Transverse colon (tissue), 4 donors: ENCODE results near the gene SIK3. TPM values are rescaled to one million over a fixed set of nuclear protein-coding genes. Genes with fewer than 3 reads are reported as not detected.

Experiments
- DNase-seq: peaks from one replicate; pipeline ENCODE4 v3.0.0-alpha.2; 2019
- H3K27ac ChIP-seq, 4 donors: fragments of 200-600 bp; sonication (generic); 2 replicates each; pipeline ENCODE4 v1.5.1; 2016 to 2018; ENCODE audit warnings: inconsistent platforms in 4 of 4
- H3K27me3 ChIP-seq: fragments of 200-600 bp; sonication (generic); 2 replicates; pipeline ENCODE4 v1.5.1; 2017; ENCODE audit warnings: inconsistent platforms
- H3K36me3 ChIP-seq, 4 donors: fragments of 200-600 bp; sonication (generic); 2 replicates each; pipeline ENCODE4 v1.5.1; 2017 to 2019; ENCODE audit warnings: inconsistent platforms in 4 of 4
- H3K4me1 ChIP-seq, 4 donors: fragments of 200-600 bp; sonication (generic); 2 replicates each; pipeline ENCODE4 v1.5.1; 2017 to 2020; ENCODE audit warnings: inconsistent platforms in 4 of 4
- H3K4me3 ChIP-seq, 4 donors: fragments of 200-600 bp; sonication (generic); 1 replicate in 1 of 4; 2 replicates in 3 of 4; pipeline versions ENCODE4 v1.5.1 to v1.6.1; 2017 to 2019; ENCODE audit warnings: inconsistent platforms in 4 of 4
- H3K9me3 ChIP-seq, 2 donors: fragments of 200-600 bp; sonication (generic); 2 replicates each; pipeline ENCODE4 v1.5.1; 2017 to 2019; ENCODE audit warnings: inconsistent platforms in 2 of 2
- CTCF ChIP-seq, 5 experiments: fragments of 200-600 bp in 3 of 5; fragments of 450-650 bp in 2 of 5; sonication (generic) in 3 of 5; IDR thresholded peaks; 1 replicate in 2 of 5; 2 replicates in 3 of 5; pipeline ENCODE4 v1.5.1; 2016 to 2017; ENCODE audit warnings: antibody characterized with exemption in 5 of 5, inconsistent platforms in 3 of 5, mild to moderate bottlenecking in 2 of 5, moderate library complexity in 1 of 5
- EP300 ChIP-seq: sonication (generic); formaldehyde crosslinking; IDR thresholded peaks from one replicate; pipeline ENCODE4 v1.6.1; 2017; ENCODE audit warnings: antibody characterized with exemption, low read depth
- POLR2A ChIP-seq: fragments of 450-650 bp; IDR thresholded peaks from one replicate; pipeline ENCODE4 v1.6.1; 2016; ENCODE audit warnings: antibody characterized with exemption, mild to moderate bottlenecking, moderate library complexity
- POLR2AphosphoS5 ChIP-seq, 3 donors: sonication (generic); formaldehyde crosslinking; IDR thresholded peaks; one replicate each; pipeline ENCODE4 v1.6.1; 2016; ENCODE audit warnings: antibody characterized with exemption in 3 of 3
- WGBS, 2 donors: methylation state at CpG; one replicate each; pipeline ENCODE4 v1.1.5; 2018; ENCODE audit warnings: low coverage in 1 of 2; 5-methylcytosine and 5-hydroxymethylcytosine counted together
- in situ Hi-C, 4 donors: fragments of 200-750 bp; cut with MboI; loops; one replicate each; pipeline versions ENCODE4 v1.15.0 to v1.15.1; 2017; ENCODE audit warnings: low sequenced_read_pairs in 3 of 4, low pct_ligation_motif_present in 1 of 4, low pct_unique_long_range_greater_than_20kb in 1 of 4
- intact Hi-C: fragments of 100-400 bp; cut with DNase I; formaldehyde crosslinking; loops from one replicate; pipeline ENCODE4 v1.15.1; 2023; ENCODE audit warnings: low total_unique reads
- total RNA-seq, 4 donors: library from RNA; depleted of rRNA; stranded (reverse); fragments of >200 nt; gene quantifications; one replicate each; pipeline ENCODE4 v1.1.0, GENCODE V29; 2016

The SIK3 gene
- total RNA-seq, 4 donors from 2014 or later = 35.6 to 68.6 (median 38.9) TPM

DNA sequence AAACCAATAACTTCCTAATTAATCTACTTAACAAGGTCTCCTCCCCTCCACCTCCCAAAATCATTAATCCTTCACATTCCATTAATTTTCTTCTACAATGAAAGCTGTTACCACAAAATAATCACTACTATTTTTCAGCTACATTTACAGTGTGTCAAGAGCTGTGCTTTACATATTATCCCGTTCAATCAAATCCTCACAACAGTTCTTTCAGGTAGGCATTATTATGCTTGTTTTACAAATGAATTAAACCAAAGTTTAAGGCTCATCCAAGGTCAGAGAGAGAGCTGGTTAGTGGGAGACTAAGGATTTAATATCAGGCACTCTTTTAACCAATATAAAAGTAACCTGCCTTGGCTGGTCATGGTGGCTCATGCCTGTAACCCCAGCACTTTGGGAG is 107.4 kb downstream of the SIK3 start:
- Histone ChIP-seq H3K36me3 (no peaks in the 10 kb centered on the region), H3K9me3 (no peaks in the 10 kb centered on the region), H3K27me3 (no peaks in the 10 kb centered on the region), H3K4me3 (no peak overlapping the region), H3K27ac (peak overlapping the region; percentile 44 to 81 (median 58)), H3K4me1 (peaks cover 25 to 58% (median 35%) of the 10 kb centered on the region in 4 donors)
- intact Hi-C loops = no loop called here
- DNase-seq = no peak
- no peak for TF ChIP-seq POLR2A
- no peak for TF ChIP-seq EP300
- TF ChIP-seq CTCF (IDR thresholded peaks at IDR 0.05) = no peak
- no peak for TF ChIP-seq POLR2AphosphoS5 (IDR thresholded peaks at IDR 0.05)
- in situ Hi-C loops = loop anchor here in 1 of 4 donors (25.0 kb wide), 1 partner anchor 96 kb away; the partner anchor contains the start of gene SIK3
- 94 to 100% methylated on average over 1 of the region's 1 CpG for WGBS, 2 donors

DNA sequence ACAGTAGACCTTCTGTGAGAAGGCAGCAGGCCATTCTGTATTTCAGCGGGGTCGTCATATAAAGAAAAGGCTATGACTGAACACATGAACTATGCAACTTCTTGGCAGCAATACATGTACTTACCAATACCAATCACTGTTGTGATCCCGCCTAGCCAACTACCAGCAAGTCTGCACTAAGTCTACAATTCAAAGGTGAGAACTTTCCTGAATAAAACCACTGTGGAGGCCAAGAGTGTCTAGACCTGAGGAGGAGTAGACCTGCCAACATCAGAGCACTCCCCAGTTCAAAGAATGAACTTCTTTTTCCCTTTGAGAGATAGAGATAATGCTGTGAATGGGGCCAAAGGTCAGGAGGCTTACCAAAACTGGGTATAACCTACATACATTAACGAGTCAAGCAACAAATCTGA is 108.2 kb downstream of the SIK3 start:
- DNase-seq = no peak
- in situ Hi-C loops = loop anchor here in 1 of 4 donors (25.0 kb wide), 1 partner anchor 97 kb away; the partner anchor contains the start of gene SIK3
- TF ChIP-seq CTCF (IDR thresholded peaks at IDR 0.05) = no peak
- no peak for TF ChIP-seq POLR2AphosphoS5 (IDR thresholded peaks at IDR 0.05)
- no peak for TF ChIP-seq POLR2A
- no peak for TF ChIP-seq EP300
- H3K36me3 ChIP-seq = no peaks in the 10 kb centered on the region
- no peak overlapping the region for H3K4me3 ChIP-seq
- H3K4me1 ChIP-seq = peaks cover 28 to 64% (median 36%) of the 10 kb centered on the region in 4 donors
- intact Hi-C loops = no loop called here
- WGBS, 2 donors = 38 to 53% methylated on average over 4 of the region's 4 CpGs
- peak overlapping the region; percentile 44 to 81 (median 58) for H3K27ac ChIP-seq
- H3K27me3 ChIP-seq = no peaks in the 10 kb centered on the region
- H3K9me3 ChIP-seq = no peaks in the 10 kb centered on the region

DNA sequence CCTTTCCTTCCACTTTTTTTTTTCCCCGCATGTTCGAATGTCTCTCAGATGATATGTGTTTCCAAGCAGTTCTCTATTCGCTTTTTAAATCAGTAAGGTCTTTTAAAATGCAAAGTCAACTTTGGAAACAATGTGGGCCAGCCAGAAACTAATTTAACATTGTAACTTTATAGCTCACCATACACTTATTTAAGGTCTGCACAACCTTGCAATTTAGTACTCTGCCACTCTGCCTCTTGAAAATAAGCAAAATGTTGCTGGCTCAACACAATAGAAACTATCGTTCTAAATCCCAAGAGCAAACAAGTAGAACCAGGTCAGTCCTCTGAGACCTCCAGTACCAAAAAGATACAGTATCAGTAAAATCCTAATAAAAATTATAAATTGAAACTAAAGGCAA is 109.0 kb downstream of the SIK3 start:
- Histone ChIP-seq H3K4me3 (no peak overlapping the region), H3K27me3 (no peaks in the 10 kb centered on the region), H3K36me3 (no peaks in the 10 kb centered on the region), H3K4me1 (peaks cover 28 to 70% (median 36%) of the 10 kb centered on the region in 4 donors), H3K27ac (peak overlapping the region; percentile 44 to 81 (median 58)), H3K9me3 (no peaks in the 10 kb centered on the region)
- no peak for DNase-seq
- 43 to 61% methylated on average over 4 of the region's 4 CpGs for WGBS, 2 donors
- intact Hi-C loops (no loop called here), in situ Hi-C loops (loop anchor here in 1 of 4 donors (25.0 kb wide), 1 partner anchor 98 kb away; the partner anchor contains the start of gene SIK3)
- TF ChIP-seq POLR2A = no peak
- TF ChIP-seq EP300 = no peak
- no peak for TF ChIP-seq CTCF (IDR thresholded peaks at IDR 0.05)
- no peak for TF ChIP-seq POLR2AphosphoS5 (IDR thresholded peaks at IDR 0.05)

DNA sequence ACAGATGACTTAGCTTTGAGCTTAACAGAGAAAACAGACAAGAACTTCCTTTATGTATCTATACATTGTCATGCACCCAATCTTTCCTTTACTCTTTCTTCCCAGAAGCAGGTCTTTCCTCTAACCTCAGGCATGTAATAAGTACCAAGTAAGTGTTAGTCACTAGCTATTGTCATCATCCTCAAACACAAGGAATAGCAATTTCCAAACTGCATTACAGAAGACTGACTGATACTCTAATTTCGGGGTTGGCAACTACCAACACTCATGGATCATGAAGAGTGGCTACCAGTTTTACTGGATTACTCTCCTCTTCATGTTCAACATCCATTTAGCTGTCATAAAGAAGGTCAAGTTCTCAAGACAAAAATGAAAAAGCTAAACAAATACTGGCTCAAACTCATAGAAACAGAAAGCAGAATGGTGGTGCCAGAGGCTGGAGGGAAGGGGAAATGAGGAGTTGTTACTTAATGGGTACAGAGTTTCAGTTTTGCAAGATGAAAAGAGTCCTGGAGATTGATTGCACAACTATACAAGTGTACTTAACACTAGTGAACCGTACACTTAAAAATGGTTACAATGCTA is 111.6 kb downstream of the SIK3 start:
- H3K4me1 ChIP-seq = peaks cover 28 to 63% (median 31%) of the 10 kb centered on the region in 4 donors
- peak overlapping the region; percentile 66 to 81 (median 68) for H3K27ac ChIP-seq
- WGBS, 2 donors = 22 to 32% methylated on average over 2 of the region's 2 CpGs
- H3K27me3 ChIP-seq = no peaks in the 10 kb centered on the region
- intact Hi-C loops = no loop called here
- no peaks in the 10 kb centered on the region for H3K36me3 ChIP-seq
- no peak overlapping the region for H3K4me3 ChIP-seq
- H3K9me3 ChIP-seq = no peaks in the 10 kb centered on the region
- no peak for DNase-seq
- in situ Hi-C loops = loop anchor here in 1 of 4 donors (25.0 kb wide), 1 partner anchor 101 kb away; the partner anchor contains the start of gene SIK3
- TF ChIP-seq EP300 (no peak), POLR2AphosphoS5 (IDR thresholded peaks at IDR 0.05) (peak in 1 of 3 donors; percentile 24)
